Measurements from ENCODE around the gene POMC. TPM values are rescaled to one million over a fixed set of nuclear protein-coding genes. Genes with fewer than 3 reads are reported as not detected.

The POMC gene
- total RNA-seq, 3 donors from 2014 or later, result 2.8 to 10.7 (median 2.9) TPM

DNA sequence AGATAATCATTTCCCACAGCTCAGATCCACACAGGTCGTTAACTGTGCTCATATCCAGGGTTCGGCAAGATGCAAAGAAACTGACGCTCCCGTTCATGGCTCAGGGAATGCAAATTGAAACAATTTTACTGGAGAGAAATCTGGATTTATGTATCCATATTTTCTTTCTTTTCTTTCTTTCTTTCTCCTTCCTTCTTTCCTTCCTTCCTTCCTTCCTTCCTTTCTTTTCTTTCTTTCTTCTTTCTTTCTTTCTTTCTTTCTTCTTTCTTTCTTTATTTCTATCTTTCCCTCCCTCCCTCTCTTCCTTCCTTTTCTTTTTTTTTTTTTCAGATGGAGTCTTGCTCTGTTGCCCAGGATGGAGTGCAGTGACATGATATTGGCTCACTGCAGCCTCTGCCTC lies 20.0 kb upstream of the POMC start:
- Histone ChIP-seq H3K4me1 (no peaks in the 10 kb centered on the region), H3K4me3 (no peak overlapping the region), H3K27ac (no peak overlapping the region), H3K27me3 (no peaks in the 10 kb centered on the region), H3K9me3 (no peaks in the 10 kb centered on the region), H3K36me3 (no peaks in the 10 kb centered on the region)
- DNase-seq (ENCODE audit: low spot score in 2 of 2), result no peak
- TF ChIP-seq POLR2A (IDR thresholded peaks at IDR 0.05) (no peak), POLR2AphosphoS5 (IDR thresholded peaks at IDR 0.05) (no peak)
- TF ChIP-seq, protein P1, sequence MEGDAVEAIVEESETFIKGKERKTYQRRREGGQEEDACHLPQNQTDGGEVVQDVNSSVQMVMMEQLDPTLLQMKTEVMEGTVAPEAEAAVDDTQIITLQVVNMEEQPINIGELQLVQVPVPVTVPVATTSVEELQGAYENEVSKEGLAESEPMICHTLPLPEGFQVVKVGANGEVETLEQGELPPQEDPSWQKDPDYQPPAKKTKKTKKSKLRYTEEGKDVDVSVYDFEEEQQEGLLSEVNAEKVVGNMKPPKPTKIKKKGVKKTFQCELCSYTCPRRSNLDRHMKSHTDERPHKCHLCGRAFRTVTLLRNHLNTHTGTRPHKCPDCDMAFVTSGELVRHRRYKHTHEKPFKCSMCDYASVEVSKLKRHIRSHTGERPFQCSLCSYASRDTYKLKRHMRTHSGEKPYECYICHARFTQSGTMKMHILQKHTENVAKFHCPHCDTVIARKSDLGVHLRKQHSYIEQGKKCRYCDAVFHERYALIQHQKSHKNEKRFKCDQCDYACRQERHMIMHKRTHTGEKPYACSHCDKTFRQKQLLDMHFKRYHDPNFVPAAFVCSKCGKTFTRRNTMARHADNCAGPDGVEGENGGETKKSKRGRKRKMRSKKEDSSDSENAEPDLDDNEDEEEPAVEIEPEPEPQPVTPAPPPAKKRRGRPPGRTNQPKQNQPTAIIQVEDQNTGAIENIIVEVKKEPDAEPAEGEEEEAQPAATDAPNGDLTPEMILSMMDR (IDR thresholded peaks at IDR 0.05), result no peak
- intact Hi-C loops (cut with DNase I; ENCODE audit: low total_unique reads), result no loop called here

DNA sequence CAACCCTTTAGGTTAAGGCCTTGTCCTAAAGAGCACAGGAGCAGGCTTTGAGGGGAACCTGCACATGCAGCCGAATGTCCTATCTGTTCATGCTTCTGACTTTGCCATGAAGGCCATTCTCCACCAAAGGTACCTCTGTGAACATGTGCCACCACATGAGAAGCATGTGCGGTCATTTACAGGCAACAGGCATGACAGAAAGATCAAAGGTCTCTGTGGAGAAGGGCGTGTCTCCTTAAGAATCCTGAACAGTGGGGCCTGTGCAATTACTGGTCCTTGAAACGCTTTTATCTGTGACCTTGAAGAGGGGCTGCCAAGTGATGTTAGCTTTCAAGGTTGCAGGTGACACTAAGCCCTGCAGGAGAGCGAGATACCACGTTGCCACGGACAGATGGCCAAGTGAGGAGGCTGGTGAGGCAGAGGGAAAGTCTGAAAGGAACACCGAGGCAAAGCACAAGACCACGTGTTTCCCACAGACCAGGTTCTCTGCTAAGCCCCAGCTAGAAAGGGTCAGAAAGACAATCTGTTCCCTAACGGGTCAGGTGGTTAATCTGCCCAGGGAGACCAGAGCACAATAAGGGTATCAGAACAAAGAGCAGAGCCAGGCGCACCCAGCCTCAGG lies 19.5 kb upstream of the POMC start:
- no peaks in the 10 kb centered on the region for H3K9me3 ChIP-seq
- DNase-seq (ENCODE audit: low spot score in 2 of 2), result no peak
- no peak for TF ChIP-seq POLR2A (IDR thresholded peaks at IDR 0.05)

DNA sequence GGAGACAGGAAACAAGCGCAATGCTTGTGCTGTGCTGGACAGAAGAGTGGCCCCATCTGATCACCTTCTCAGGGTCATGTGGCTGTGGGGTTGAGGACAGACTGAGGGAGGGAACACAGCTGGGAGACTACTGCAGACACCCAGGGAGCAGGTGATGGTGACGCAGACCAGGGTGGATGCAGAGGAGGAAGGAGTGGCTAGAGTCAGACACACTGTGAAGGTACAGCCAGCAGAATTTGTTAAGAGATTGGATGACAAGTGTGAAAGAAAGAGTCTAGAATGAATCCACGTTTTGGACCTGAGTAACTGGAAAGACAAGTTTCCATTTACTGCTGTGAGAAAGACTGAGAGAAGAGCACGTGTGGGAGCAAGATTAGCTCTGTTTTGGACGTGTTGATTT lies 15.9 kb upstream of the POMC start:
- Histone ChIP-seq H3K27me3 (no peaks in the 10 kb centered on the region), H3K27ac (no peak overlapping the region), H3K9me3 (no peaks in the 10 kb centered on the region), H3K4me1 (no peaks in the 10 kb centered on the region), H3K4me3 (no peak overlapping the region), H3K36me3 (no peaks in the 10 kb centered on the region)
- intact Hi-C loops (cut with DNase I; ENCODE audit: low total_unique reads), result no loop called here
- TF ChIP-seq POLR2AphosphoS5 (IDR thresholded peaks at IDR 0.05) (no peak), POLR2A (IDR thresholded peaks at IDR 0.05) (no peak)
- TF ChIP-seq, protein P1 (IDR thresholded peaks at IDR 0.05), result no peak
- no peak for DNase-seq (ENCODE audit: low spot score in 2 of 2)

More for the DNA sequence above, 19.5 kb upstream of the POMC start:
- intact Hi-C loops (cut with DNase I; ENCODE audit: low total_unique reads), result no loop called here
- H3K27ac ChIP-seq, result no peak overlapping the region
- no peaks in the 10 kb centered on the region for H3K4me1 ChIP-seq
- no peaks in the 10 kb centered on the region for H3K36me3 ChIP-seq
- no peaks in the 10 kb centered on the region for H3K27me3 ChIP-seq
- no peak overlapping the region for H3K4me3 ChIP-seq

DNA sequence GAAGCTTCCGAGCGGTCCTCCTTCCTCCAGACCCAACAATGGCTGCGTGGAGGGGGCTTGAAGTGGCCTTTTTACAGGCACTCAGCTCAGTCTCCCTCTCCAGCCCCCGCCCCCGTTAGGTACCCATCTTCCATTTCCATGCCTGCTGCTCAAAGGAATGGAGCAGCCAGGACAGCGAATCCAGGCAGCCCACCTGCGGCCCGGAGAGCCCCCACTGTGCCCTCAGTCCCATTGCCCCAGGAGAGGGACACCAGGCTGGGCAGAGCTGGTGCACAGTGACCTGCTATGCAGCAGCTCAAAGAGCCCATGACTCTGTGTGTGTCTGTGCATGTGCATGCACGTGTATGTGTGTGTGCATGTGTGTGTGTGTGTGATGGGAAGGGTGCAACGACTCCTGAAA lies 10.6 kb upstream of the POMC start:
- no peak for DNase-seq (ENCODE audit: low spot score in 2 of 2)
- Histone ChIP-seq H3K4me3 (no peak overlapping the region), H3K4me1 (no peaks in the 10 kb centered on the region), H3K27ac (no peak overlapping the region), H3K27me3 (peaks cover 0 to 3% of the 10 kb centered on the region in 2 donors), H3K36me3 (no peaks in the 10 kb centered on the region), H3K9me3 (no peaks in the 10 kb centered on the region)
- intact Hi-C loops (cut with DNase I; ENCODE audit: low total_unique reads), result no loop called here
- TF ChIP-seq POLR2AphosphoS5 (IDR thresholded peaks at IDR 0.05) (no peak), POLR2A (IDR thresholded peaks at IDR 0.05) (no peak)
- TF ChIP-seq, protein P1 (IDR thresholded peaks at IDR 0.05), result no peak

DNA sequence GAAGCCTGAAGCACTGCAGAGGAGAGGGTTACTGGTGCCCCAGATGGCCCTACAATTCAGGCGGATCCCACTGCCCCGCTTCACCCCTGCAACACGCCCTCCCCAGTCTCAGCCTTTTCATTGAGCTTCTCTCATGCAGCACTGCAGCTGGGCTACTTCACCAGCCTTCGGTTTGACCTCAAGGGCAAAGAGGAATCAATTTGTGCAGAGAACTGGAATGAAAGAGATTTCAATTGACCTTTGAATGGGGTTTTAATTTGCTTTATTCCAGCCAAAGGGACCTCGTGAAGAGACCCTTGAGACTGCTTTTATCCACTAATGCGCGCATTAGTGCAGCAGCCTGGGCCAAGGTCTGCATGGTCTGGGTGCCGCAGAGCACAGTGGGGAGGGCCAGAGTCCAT lies 8.8 kb upstream of the POMC start:
- no peak for DNase-seq (ENCODE audit: low spot score in 2 of 2)
- H3K36me3 ChIP-seq, result no peaks in the 10 kb centered on the region
- H3K9me3 ChIP-seq, result no peaks in the 10 kb centered on the region
- TF ChIP-seq POLR2AphosphoS5 (IDR thresholded peaks at IDR 0.05) (no peak), POLR2A (IDR thresholded peaks at IDR 0.05) (no peak)
- TF ChIP-seq, protein P1 (IDR thresholded peaks at IDR 0.05), result no peak
- no peak overlapping the region for H3K27ac ChIP-seq
- intact Hi-C loops (cut with DNase I; ENCODE audit: low total_unique reads), result no loop called here
- H3K4me3 ChIP-seq, result no peak overlapping the region
- no peaks in the 10 kb centered on the region for H3K4me1 ChIP-seq
- H3K27me3 ChIP-seq, result peaks cover 0 to 3% of the 10 kb centered on the region in 2 donors
